ENCODE results near the gene TMA7.

DNA sequence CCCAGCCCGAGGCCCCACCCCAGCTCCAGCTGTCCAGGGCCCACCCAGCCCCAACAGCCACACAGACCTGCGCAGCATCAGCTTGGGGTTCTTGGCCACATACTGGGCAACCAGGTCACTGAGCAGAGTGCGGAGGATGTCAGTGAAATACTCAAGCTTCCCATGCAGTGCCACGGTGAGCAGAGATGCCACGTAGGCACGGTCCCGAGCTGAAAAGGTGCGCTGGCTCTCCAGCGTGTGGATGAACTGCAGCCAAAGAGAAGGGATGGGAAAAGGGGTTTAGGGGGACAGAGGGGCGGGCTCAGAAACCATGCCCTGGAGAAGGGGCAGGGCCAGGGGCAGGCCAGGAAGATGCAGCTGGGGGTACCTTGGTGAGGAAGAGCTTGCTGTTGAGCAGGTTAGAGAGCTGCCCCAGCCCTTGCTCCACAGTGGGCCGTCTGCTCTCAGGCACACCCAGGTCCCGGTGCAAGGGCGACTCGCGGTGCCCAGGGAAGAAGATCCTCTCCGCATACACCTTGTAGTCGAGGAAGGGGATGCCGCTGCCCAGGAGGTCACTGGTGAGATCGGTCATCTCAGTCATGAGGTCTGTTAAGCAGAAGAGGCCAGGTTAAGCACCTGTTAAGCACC, 27.6 kb upstream of the TMA7 start:
- TF ChIP-seq, protein P1, sequence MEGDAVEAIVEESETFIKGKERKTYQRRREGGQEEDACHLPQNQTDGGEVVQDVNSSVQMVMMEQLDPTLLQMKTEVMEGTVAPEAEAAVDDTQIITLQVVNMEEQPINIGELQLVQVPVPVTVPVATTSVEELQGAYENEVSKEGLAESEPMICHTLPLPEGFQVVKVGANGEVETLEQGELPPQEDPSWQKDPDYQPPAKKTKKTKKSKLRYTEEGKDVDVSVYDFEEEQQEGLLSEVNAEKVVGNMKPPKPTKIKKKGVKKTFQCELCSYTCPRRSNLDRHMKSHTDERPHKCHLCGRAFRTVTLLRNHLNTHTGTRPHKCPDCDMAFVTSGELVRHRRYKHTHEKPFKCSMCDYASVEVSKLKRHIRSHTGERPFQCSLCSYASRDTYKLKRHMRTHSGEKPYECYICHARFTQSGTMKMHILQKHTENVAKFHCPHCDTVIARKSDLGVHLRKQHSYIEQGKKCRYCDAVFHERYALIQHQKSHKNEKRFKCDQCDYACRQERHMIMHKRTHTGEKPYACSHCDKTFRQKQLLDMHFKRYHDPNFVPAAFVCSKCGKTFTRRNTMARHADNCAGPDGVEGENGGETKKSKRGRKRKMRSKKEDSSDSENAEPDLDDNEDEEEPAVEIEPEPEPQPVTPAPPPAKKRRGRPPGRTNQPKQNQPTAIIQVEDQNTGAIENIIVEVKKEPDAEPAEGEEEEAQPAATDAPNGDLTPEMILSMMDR (IDR thresholded peaks at IDR 0.05; ENCODE audit: low read length) = no peak
- no peak for TF ChIP-seq EZH2 (optimal IDR thresholded peaks at IDR 0.05; ENCODE audit: low read depth, low read length)
